H1 (cell line): ENCODE results near the gene CCDC9B. TPM values are rescaled to one million over a fixed set of nuclear protein-coding genes. Genes with fewer than 3 reads are reported as not detected.

Experiments
- BACH1 ChIP-seq: IDR thresholded peaks from 2 replicates; pipeline ENCODE4 v1.6.1; 2012; ENCODE audit warnings: low read length, improper control_type of control experiment
- CEBPB ChIP-seq: IDR thresholded peaks from 2 replicates; pipeline ENCODE4 v1.6.1; 2012; ENCODE audit warnings: low read depth, low read length
- EGR1 ChIP-seq: IDR thresholded peaks from 2 replicates; pipeline ENCODE4 v1.6.1; 2011; ENCODE audit warnings: low read depth, low read length, borderline replicate concordance
- GABPA ChIP-seq: IDR thresholded peaks from 2 replicates; pipeline ENCODE4 v1.6.1; 2011; ENCODE audit warnings: mild to moderate bottlenecking, low read length, moderate library complexity, borderline replicate concordance; ENCODE audit not compliant: insufficient read depth
- HDAC6 ChIP-seq: IDR thresholded peaks from one replicate; pipeline ENCODE4 v1.7.1; 2012; ENCODE audit warnings: low read depth, mild to moderate bottlenecking, inconsistent platforms, low read length, moderate library complexity
- KDM4A ChIP-seq: IDR thresholded peaks from one replicate; pipeline ENCODE4 v1.7.1; 2012; ENCODE audit warnings: low read depth, mild to moderate bottlenecking, moderate library complexity, low read length, inconsistent platforms; ENCODE audit not compliant: severe bottlenecking
- MAFK ChIP-seq: IDR thresholded peaks from 2 replicates; pipeline ENCODE4 v1.6.1; 2012; ENCODE audit warnings: low read depth, mild to moderate bottlenecking, improper control_type of control experiment, low read length
- NANOG ChIP-seq: IDR thresholded peaks from 2 replicates; pipeline ENCODE4 v1.6.1; 2011; ENCODE audit warnings: low read length, low read depth, mild to moderate bottlenecking, inconsistent platforms; ENCODE audit not compliant: insufficient read depth, poor library complexity, severe bottlenecking
- RBBP5 ChIP-seq: IDR thresholded peaks from 2 replicates; pipeline ENCODE4 v1.7.1; 2012; ENCODE audit warnings: low read depth, mild to moderate bottlenecking, inconsistent platforms, low read length, moderate library complexity, borderline replicate concordance
- SIN3A ChIP-seq, 2 experiments: IDR thresholded peaks in 1 of 2; conservative IDR thresholded peaks in 1 of 2; 2 replicates each; pipeline ENCODE4 v1.6.1; 2011 to 2012; ENCODE audit warnings: low read length in 2 of 2, improper control_type of control experiment in 1 of 2, low read depth in 1 of 2, mild to moderate bottlenecking in 1 of 2
- TCF12 ChIP-seq: IDR thresholded peaks from 2 replicates; pipeline ENCODE4 v1.6.1; 2011; ENCODE audit warnings: low read depth, mild to moderate bottlenecking, low read length
- TEAD4 ChIP-seq: IDR thresholded peaks from 2 replicates; pipeline ENCODE4 v1.6.1; 2012; ENCODE audit warnings: low read depth, low read length, inconsistent platforms, mixed read lengths
- polyA plus RNA-seq, 7 experiments: library from polyadenylated mRNA; depleted of rRNA in 3 of 7; stranded (reverse) in 5 of 7; unstranded in 2 of 7; fragments of >200 nt in 5 of 7; fragments of 200-250 nt in 2 of 7; gene quantifications; 1 replicate in 5 of 7; 2 replicates in 1 of 7; 4 replicates in 1 of 7; pipeline versions ENCODE4 v1.2.1 to v1.2.3, GENCODE V29; 2011 to 2013; ENCODE audit warnings: missing spikeins in 2 of 7, mixed read lengths in 2 of 7
- total RNA-seq: library from RNA; stranded (reverse); fragmentation: NEBNext Ultra II Directional; extraction: Animal tissue kit (Norgen Biotek cat#: 25700); gene quantifications from 2 replicates; pipeline ENCODE4 v1.2.1, GENCODE V29; 2021
- TF ChIP-seq, protein P1 (sequence below): IDR thresholded peaks from 2 replicates; pipeline ENCODE4 v1.6.1; 2012; ENCODE audit warnings: inconsistent platforms

Gene CCDC9B
- total and polyA plus RNA-seq, 2 of the 8 experiments (the other 6 are each of a cell fraction or from before 2014, with no cell fraction given): 0.45 to 0.78 TPM

DNA sequence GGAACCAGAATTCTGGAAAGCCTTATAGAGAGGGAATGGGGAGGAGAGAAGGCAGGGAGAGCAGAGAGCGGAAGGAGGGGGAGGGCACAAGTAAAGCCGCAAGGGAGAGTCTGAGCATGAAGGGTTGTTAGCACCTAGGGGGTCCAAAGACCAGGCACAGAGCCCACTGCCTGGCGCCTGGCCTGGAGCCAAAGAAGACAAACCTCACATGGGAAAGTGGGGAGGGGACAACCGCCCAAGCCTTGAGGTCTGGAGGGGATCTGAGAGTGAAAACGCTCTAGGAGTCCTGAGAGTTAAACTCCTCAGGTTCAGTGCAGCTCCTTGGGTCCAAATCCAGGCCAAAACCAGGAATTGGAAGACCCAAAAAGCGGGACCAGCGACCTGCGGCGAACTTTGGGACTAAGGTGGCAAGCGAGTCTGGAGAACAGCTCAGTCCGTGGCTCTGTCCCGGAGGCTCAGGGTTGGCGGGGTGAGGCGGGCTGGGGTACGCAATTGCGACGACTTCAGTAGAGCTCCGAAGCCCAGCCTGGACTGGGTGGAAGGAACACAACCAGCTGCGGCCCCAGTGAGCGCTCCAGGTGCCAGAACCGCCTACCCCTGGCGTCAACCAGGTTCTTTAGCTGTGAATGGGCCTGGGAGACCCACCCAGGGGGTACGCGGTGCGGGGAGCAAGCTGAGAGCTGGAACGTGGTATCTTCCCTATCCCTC is 18.1 kb downstream of the CCDC9B start (continued):
- TF ChIP-seq, protein P1, sequence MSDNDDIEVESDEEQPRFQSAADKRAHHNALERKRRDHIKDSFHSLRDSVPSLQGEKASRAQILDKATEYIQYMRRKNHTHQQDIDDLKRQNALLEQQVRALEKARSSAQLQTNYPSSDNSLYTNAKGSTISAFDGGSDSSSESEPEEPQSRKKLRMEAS: no peak
- TF ChIP-seq TEAD4 (no peak), GABPA (no peak), NANOG (no peak), EGR1 (peak; percentile 2; the same call in 1 of the 2 replicates), RBBP5 (no peak), HDAC6 (no peak), BACH1 (no peak), KDM4A (peak; percentile 71), MAFK (no peak), TCF12 (no peak), CEBPB (no peak), SIN3A (conservative IDR thresholded peaks at IDR 0.05 in 1 of 2, IDR thresholded peaks at IDR 0.05 in 1 of 2; ENCODE audit: low read depth in 1 of 2, low read length in 2 of 2) (no peak)
